Fibroblast of lung (primary cell): ENCODE results near the gene CAPN15. TPM values are rescaled to one million over a fixed set of nuclear protein-coding genes. Genes with fewer than 3 reads are reported as not detected.

Experiments
- DNase-seq, 2 donors: peaks; one replicate each; pipeline versions ENCODE4 v3.0.0 to v3.0.0-alpha.2; 2010; ENCODE audit warnings: low read depth in 2 of 2
- H2AFZ ChIP-seq: 2 replicates; pipeline ENCODE4 v1.5.1; 2012; ENCODE audit warnings: low read length, control low read depth, inconsistent platforms
- H3K27ac ChIP-seq: 2 replicates; pipeline ENCODE4 v1.5.1; 2011; ENCODE audit warnings: low read length, control low read depth; ENCODE audit not compliant: insufficient read depth
- H3K27me3 ChIP-seq: 2 replicates; pipeline ENCODE4 v1.5.1; 2011; ENCODE audit warnings: mild to moderate bottlenecking, low read length; ENCODE audit not compliant: control insufficient read depth, insufficient read depth
- H3K36me3 ChIP-seq: 2 replicates; pipeline ENCODE4 v1.5.1; 2011; ENCODE audit warnings: low read length; ENCODE audit not compliant: control insufficient read depth, insufficient read depth
- H3K4me1 ChIP-seq: 2 replicates; pipeline ENCODE4 v1.5.1; 2011; ENCODE audit warnings: low read length; ENCODE audit not compliant: control insufficient read depth, insufficient read depth; ENCODE audit errors: extremely low read depth
- H3K4me2 ChIP-seq: 2 replicates; pipeline ENCODE4 v1.5.1; 2011; ENCODE audit warnings: low read length, control low read depth; ENCODE audit not compliant: insufficient read depth; ENCODE audit errors: extremely low read depth
- H3K4me3 ChIP-seq, 4 experiments: fragments of 200-600 bp in 1 of 4; sonication (generic) in 1 of 4; replicated peaks in 1 of 4; 2 replicates each; pipeline ENCODE4 v1.5.1; 2011 to 2016; ENCODE audit warnings: low read length in 4 of 4, low read depth in 3 of 4, mild to moderate bottlenecking in 3 of 4, control low read depth in 2 of 4, inconsistent platforms in 1 of 4, mixed read lengths in 1 of 4; ENCODE audit not compliant: insufficient read depth in 1 of 4; ENCODE audit errors: control extremely low read depth in 1 of 4
- H3K79me2 ChIP-seq: 2 replicates; pipeline ENCODE4 v1.5.1; 2012; ENCODE audit warnings: mild to moderate bottlenecking, low read length, inconsistent platforms; ENCODE audit not compliant: control insufficient read depth, insufficient read depth
- H3K9ac ChIP-seq: 2 replicates; pipeline ENCODE4 v1.5.1; 2011; ENCODE audit warnings: mild to moderate bottlenecking, low read length, control low read depth; ENCODE audit not compliant: insufficient read depth
- H3K9me3 ChIP-seq: 2 replicates; pipeline ENCODE4 v1.5.1; 2012; ENCODE audit warnings: low read depth, low read length; ENCODE audit not compliant: control insufficient read depth, insufficient read depth
- H4K20me1 ChIP-seq: 2 replicates; pipeline ENCODE4 v1.5.1; 2011; ENCODE audit warnings: low read length; ENCODE audit not compliant: control insufficient read depth, insufficient read depth; ENCODE audit errors: extremely low read depth
- CTCF ChIP-seq, 2 donors: IDR thresholded peaks in 1 of 2; conservative IDR thresholded peaks in 1 of 2; 1 replicate in 1 of 2; 2 replicates in 1 of 2; pipeline ENCODE4 v1.5.1; 2011 to 2012; ENCODE audit warnings: low read length in 2 of 2, control low read depth in 1 of 2, inconsistent platforms in 1 of 2, low read depth in 1 of 2, mild to moderate bottlenecking in 1 of 2
- EZH2 ChIP-seq: IDR thresholded peaks from 2 replicates; pipeline ENCODE4 v1.5.1; 2012; ENCODE audit warnings: low read length, control low read depth, mild to moderate bottlenecking; ENCODE audit errors: missing control alignments
- polyA plus RNA-seq, 2 donors: library from polyadenylated mRNA; depleted of rRNA in 1 of 2; stranded (reverse) in 1 of 2; unstranded in 1 of 2; fragments of >200 nt; gene quantifications; 2 replicates each; pipeline ENCODE4 v1.2.1, GENCODE V29; 2011 to 2012; ENCODE audit warnings: missing spikeins in 1 of 2
- total RNA-seq: library from RNA; depleted of rRNA; stranded (reverse); fragments of >200 nt; gene quantifications from 2 replicates; pipeline ENCODE4 v1.2.1, GENCODE V29; 2014

CAPN15 gene
- total and polyA plus RNA-seq, 2 donors (not counting 1 experiment from before 2014, with no cell fraction given): 4.1 to 21.3 TPM

- no peak overlapping the region for H2AFZ ChIP-seq
- no peak for DNase-seq
- H3K9ac ChIP-seq: no peak overlapping the region
- H3K79me2 ChIP-seq: no peaks in the 10 kb centered on the region
- peaks cover 5% of the 10 kb centered on the region for H3K36me3 ChIP-seq
- H3K4me2 ChIP-seq: no peak overlapping the region
- H3K9me3 ChIP-seq: no peaks in the 10 kb centered on the region
- TF ChIP-seq EZH2 (no peak), CTCF (conservative IDR thresholded peaks at IDR 0.05 in 1 of 2, IDR thresholded peaks at IDR 0.05 in 1 of 2; ENCODE audit: low read depth in 1 of 2, low read length in 2 of 2) (no peak)
- no peaks in the 10 kb centered on the region for H3K27me3 ChIP-seq
- no peak overlapping the region for H3K27ac ChIP-seq
- no peak overlapping the region for H3K4me3 ChIP-seq
- H4K20me1 ChIP-seq: no peaks in the 10 kb centered on the region
- no peaks in the 10 kb centered on the region for H3K4me1 ChIP-seq
Measured at GRCh38 chr16:512802-513201, 14.7 kb upstream of the CAPN15 start.

DNA sequence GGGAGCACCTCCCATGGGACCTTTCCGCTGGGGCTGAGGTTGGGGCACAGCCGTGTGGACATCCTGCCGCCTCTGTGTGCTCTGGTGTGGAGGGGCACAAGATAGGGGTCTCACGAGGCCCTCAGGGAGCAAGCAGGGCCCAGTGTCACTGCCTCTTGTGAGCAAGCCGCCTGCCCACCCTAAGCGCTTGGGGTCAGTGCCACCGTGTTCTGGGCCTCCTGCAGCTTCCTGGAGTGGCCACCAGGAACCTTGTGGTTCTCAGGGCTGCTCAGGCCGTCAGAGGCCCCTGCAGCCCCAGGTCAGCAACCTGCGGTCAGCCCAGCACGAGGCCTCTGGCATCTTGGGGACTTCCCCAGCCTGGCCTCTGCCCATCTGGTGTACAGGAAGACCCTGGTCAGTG, 13.6 kb upstream of the CAPN15 start:
- no peak overlapping the region for H3K9ac ChIP-seq
- H3K36me3 ChIP-seq: peaks cover 7% of the 10 kb centered on the region
- H3K27ac ChIP-seq: no peak overlapping the region
- no peak overlapping the region for H3K4me3 ChIP-seq
- no peak overlapping the region for H3K4me2 ChIP-seq
- H3K9me3 ChIP-seq: no peaks in the 10 kb centered on the region
- TF ChIP-seq CTCF (conservative IDR thresholded peaks at IDR 0.05 in 1 of 2, IDR thresholded peaks at IDR 0.05 in 1 of 2; ENCODE audit: low read depth in 1 of 2, low read length in 2 of 2): no peak
- H3K27me3 ChIP-seq: no peaks in the 10 kb centered on the region
- H3K79me2 ChIP-seq: no peaks in the 10 kb centered on the region
- DNase-seq: no peak
- H2AFZ ChIP-seq: no peak overlapping the region
- no peaks in the 10 kb centered on the region for H3K4me1 ChIP-seq
- H4K20me1 ChIP-seq: no peaks in the 10 kb centered on the region

DNA sequence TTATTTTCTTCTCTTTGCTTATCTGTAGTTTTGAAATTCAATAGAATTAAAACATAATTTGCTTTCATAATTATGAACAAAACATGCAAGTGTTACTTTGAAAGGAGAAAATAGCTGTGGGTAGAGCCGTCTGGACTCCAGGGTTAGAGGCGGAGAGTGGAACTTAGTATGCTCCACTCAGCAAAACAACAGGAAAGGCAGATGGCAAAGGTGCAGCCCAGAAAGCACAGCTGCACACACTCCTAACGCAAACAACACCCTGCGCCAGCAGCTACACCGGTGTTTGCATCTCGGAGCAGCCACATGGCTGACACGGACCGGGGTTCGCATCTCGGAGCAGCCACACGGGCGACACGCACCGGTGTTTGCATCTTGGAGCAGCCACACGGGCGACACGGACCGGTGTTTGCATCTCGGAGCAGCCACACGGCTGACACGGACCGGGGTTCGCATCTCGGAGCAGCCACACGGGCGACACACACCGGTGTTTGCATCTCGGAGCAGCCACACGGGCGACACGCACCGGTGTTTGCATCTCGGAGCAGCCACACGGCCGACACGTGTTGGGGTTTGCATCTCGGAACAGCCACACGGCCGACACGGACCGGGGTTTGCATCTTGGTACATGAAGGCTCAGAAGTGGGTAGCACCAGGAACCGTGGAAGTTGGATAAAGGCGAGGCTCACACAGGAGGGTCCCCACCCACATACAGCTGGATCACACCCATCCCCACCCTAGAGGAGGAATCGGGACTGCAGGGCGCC, 12.2 kb upstream of the CAPN15 start:
- TF ChIP-seq EZH2: no peak
- no peak for TF ChIP-seq CTCF (conservative IDR thresholded peaks at IDR 0.05 in 1 of 2, IDR thresholded peaks at IDR 0.05 in 1 of 2; ENCODE audit: low read depth in 1 of 2, low read length in 2 of 2)
- no peak overlapping the region for H3K27ac ChIP-seq
- H3K4me2 ChIP-seq: no peak overlapping the region
- no peak overlapping the region for H2AFZ ChIP-seq
- no peaks in the 10 kb centered on the region for H3K4me1 ChIP-seq
- H4K20me1 ChIP-seq: no peaks in the 10 kb centered on the region
- H3K79me2 ChIP-seq: no peaks in the 10 kb centered on the region
- no peak overlapping the region for H3K9ac ChIP-seq
- H3K36me3 ChIP-seq: peaks cover 13% of the 10 kb centered on the region
- H3K4me3 ChIP-seq: no peak overlapping the region
- H3K9me3 ChIP-seq: no peaks in the 10 kb centered on the region
- H3K27me3 ChIP-seq: no peaks in the 10 kb centered on the region
- DNase-seq: no peak
